HepG2 (cell line): ENCODE measurements around the gene ILRUN. TPM values are rescaled to one million over a fixed set of nuclear protein-coding genes. Genes with fewer than 3 reads are reported as not detected.

Source experiments
- ARHGAP35 ChIP-seq: sonication (generic); formaldehyde crosslinking; IDR thresholded peaks from 2 replicates; pipeline ENCODE4 v1.9.0; 2022; ENCODE audit warnings: mild to moderate bottlenecking, inconsistent platforms, moderate library complexity, missing genetic modification reagents, borderline replicate concordance
- BCL3 ChIP-seq: sonication (generic); formaldehyde crosslinking; IDR thresholded peaks from 2 replicates; pipeline ENCODE4 v1.5.1; 2020; ENCODE audit warnings: mild to moderate bottlenecking, missing genetic modification reagents, moderate library complexity
- ELF3 ChIP-seq: IDR thresholded peaks from 2 replicates; pipeline ENCODE4 v1.6.1; 2016; ENCODE audit warnings: missing genetic modification reagents, missing compliant biosample characterization
- HDAC2 ChIP-seq: sonication (generic); formaldehyde crosslinking; IDR thresholded peaks from 2 replicates; pipeline ENCODE4 v1.4.0; 2020; ENCODE audit warnings: missing genetic modification reagents
- HNRNPK ChIP-seq: fragments of 200-400 bp; formaldehyde crosslinking; IDR thresholded peaks from 2 replicates; pipeline ENCODE4 v1.6.1; 2018; ENCODE audit warnings: low read length, low read depth, moderate library complexity, mild to moderate bottlenecking; ENCODE audit not compliant: poor library complexity, severe bottlenecking
- HNRNPL ChIP-seq: fragments of 200-400 bp; formaldehyde crosslinking; IDR thresholded peaks from 2 replicates; pipeline ENCODE4 v1.6.1; 2017; ENCODE audit warnings: mild to moderate bottlenecking, low read depth, low read length
- HOXD1 ChIP-seq: sonication (generic); formaldehyde crosslinking; IDR thresholded peaks from 2 replicates; pipeline ENCODE4 v1.5.0; 2020; ENCODE audit warnings: missing genetic modification reagents
- MIXL1 ChIP-seq: IDR thresholded peaks from 2 replicates; pipeline ENCODE4 v1.6.1; 2016
- NR0B2 ChIP-seq: sonication (generic); formaldehyde crosslinking; IDR thresholded peaks from 2 replicates; pipeline ENCODE4 v1.4.0; 2020; ENCODE audit warnings: mild to moderate bottlenecking, missing genetic modification reagents
- PHF20 ChIP-seq: sonication (generic); formaldehyde crosslinking; IDR thresholded peaks from 2 replicates; pipeline ENCODE4 v1.5.0; 2020; ENCODE audit warnings: mild to moderate bottlenecking, missing genetic modification reagents
- POGZ ChIP-seq: sonication (generic); formaldehyde crosslinking; IDR thresholded peaks from 2 replicates; pipeline ENCODE4 v1.4.0; 2020; ENCODE audit warnings: mild to moderate bottlenecking, missing genetic modification reagents
- TEF ChIP-seq: sonication (generic); formaldehyde crosslinking; IDR thresholded peaks from 2 replicates; pipeline ENCODE4 v1.5.0; 2020; ENCODE audit warnings: missing genetic modification reagents
- USF2 ChIP-seq, 2 experiments: sonication (generic) in 1 of 2; formaldehyde crosslinking in 1 of 2; IDR thresholded peaks; 2 replicates each; pipeline versions ENCODE4 v1.5.1 to v1.6.1; 2011 to 2020; ENCODE audit warnings: borderline replicate concordance in 1 of 2, low read depth in 1 of 2, low read length in 1 of 2, mild to moderate bottlenecking in 1 of 2, missing genetic modification reagents in 1 of 2, moderate library complexity in 1 of 2
- ZBTB38 ChIP-seq: sonication (generic); formaldehyde crosslinking; IDR thresholded peaks from 2 replicates; pipeline ENCODE4 v1.5.1; 2020; ENCODE audit warnings: mild to moderate bottlenecking, missing genetic modification reagents
- ZMYM2 ChIP-seq: sonication (generic); formaldehyde crosslinking; IDR thresholded peaks from 2 replicates; pipeline ENCODE4 v1.8.0; 2022; ENCODE audit warnings: mild to moderate bottlenecking, missing genetic modification reagents
- ZNF276 ChIP-seq: sonication (generic); formaldehyde crosslinking; IDR thresholded peaks from 2 replicates; pipeline ENCODE4 v1.4.0; 2020; ENCODE audit warnings: mild to moderate bottlenecking, low read depth, missing genetic modification reagents
- ZNF280B ChIP-seq: sonication (generic); formaldehyde crosslinking; IDR thresholded peaks from 2 replicates; pipeline ENCODE4 v1.5.0; 2020; ENCODE audit warnings: missing genetic modification reagents, mild to moderate bottlenecking, borderline replicate concordance
- ZNF317 ChIP-seq: sonication (generic); formaldehyde crosslinking; IDR thresholded peaks from 2 replicates; pipeline ENCODE4 v1.5.0; 2020; ENCODE audit warnings: mild to moderate bottlenecking, missing genetic modification reagents
- ZNF788 ChIP-seq: sonication (generic); formaldehyde crosslinking; IDR thresholded peaks from 2 replicates; pipeline ENCODE4 v1.5.0; 2020; ENCODE audit warnings: mild to moderate bottlenecking, missing genetic modification reagents, borderline replicate concordance
- polyA plus RNA-seq, 8 experiments: library from polyadenylated mRNA; depleted of rRNA in 3 of 8; stranded (reverse) in 7 of 8; unstranded in 1 of 8; fragments of >200 nt; fragmentation: Illumina TruSeq in 4 of 8; extraction: Trizol in 4 of 8; gene quantifications; 2 replicates each; pipeline versions ENCODE4 v1.2.1 to v1.2.3, GENCODE V29; 2011 to 2016; ENCODE audit warnings: low read depth in 4 of 8, missing spikeins in 1 of 8, mixed read lengths in 1 of 8; ENCODE audit not compliant: insufficient read depth in 1 of 8
- total RNA-seq, 5 experiments: library from RNA; depleted of rRNA; stranded (reverse); fragments of >200 nt; fragmentation: Illumina TruSeq; extraction: Trizol; gene quantifications; 2 replicates each; pipeline ENCODE4 v1.2.3, GENCODE V29; 2016; ENCODE audit warnings: low read depth in 1 of 5

The ILRUN gene
- total and polyA plus RNA-seq, 2 of the 13 experiments (the other 11 are each of a cell fraction or from before 2014, with no cell fraction given) = 45.5 to 66.6 TPM

GRCh38 chr6:34696739-34697543 lies at the start of gene ILRUN (continued):
- TF ChIP-seq USF2 (IDR thresholded peaks at IDR 0.05; ENCODE audit: low read depth, low read length) (no peak), USF2 (CRISPR knock-in tag; IDR thresholded peaks at IDR 0.05; ENCODE audit: borderline replicate concordance) (peak; percentile 51; the same call in 1 of the 2 replicates), ZMYM2 (CRISPR knock-in tag) (peak; percentile 96), NR0B2 (CRISPR knock-in tag) (0 out of 2 replicates have a peak, but pooled peaks have one; percentile 29), PHF20 (CRISPR knock-in tag) (peak; percentile 55; the same call in 1 of the 2 replicates), ZNF276 (CRISPR knock-in tag) (0 out of 2 replicates have a peak, but pooled peaks have one; percentile 21), POGZ (CRISPR knock-in tag) (peak; percentile 82; the same call in 1 of the 2 replicates), ZBTB38 (CRISPR knock-in tag) (peak; percentile 66; the same call in 1 of the 2 replicates), HOXD1 (CRISPR knock-in tag) (0 out of 2 replicates have a peak, but pooled peaks have one; percentile 68), HDAC2 (CRISPR knock-in tag) (peak; percentile 66), ZNF317 (CRISPR knock-in tag) (no peak), ZNF788 (CRISPR knock-in tag) (peak; percentile 45; the same call in 1 of the 2 replicates), TEF (CRISPR knock-in tag) (peak; percentile 92), ZNF280B (CRISPR knock-in tag) (peak; percentile 30; the same call in 1 of the 2 replicates), BCL3 (CRISPR knock-in tag) (no peak), ELF3 (CRISPR knock-in tag) (peak; percentile 63; the same call in 1 of the 2 replicates), HNRNPK (peak; percentile 84), HNRNPL (no peak), MIXL1 (peak; percentile 65), ARHGAP35 (CRISPR knock-in tag) (0 out of 2 replicates have a peak, but pooled peaks have one; percentile 45)
